CMK (cell line): ENCODE data around the gene ZNF222.

Source experiments
- DNase-seq: peaks from one replicate; pipeline ENCODE4 v3.0.0-alpha.2; 2010; ENCODE audit warnings: low read depth

ZNF222 gene

DNA sequence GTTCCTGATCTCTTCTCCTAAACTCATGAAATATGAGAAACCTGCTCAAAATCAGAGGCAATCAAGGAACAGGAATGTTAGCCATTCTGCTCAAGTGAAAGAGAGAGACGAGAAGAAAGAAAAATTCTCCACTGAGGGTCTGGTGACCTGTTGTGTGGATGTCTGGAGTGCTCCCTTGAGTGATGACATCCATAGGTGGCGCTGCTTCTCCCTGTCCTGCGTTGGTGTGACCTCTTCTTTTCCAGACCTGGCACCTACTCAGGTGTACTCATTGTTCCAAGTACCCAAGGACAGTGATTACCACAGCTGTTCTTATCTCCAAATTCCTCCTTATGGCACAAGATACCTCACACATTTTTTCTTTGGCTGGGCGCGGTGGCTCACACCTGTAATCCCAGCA is 30.7 kb downstream of the ZNF222 start:
- no peak for DNase-seq

DNA sequence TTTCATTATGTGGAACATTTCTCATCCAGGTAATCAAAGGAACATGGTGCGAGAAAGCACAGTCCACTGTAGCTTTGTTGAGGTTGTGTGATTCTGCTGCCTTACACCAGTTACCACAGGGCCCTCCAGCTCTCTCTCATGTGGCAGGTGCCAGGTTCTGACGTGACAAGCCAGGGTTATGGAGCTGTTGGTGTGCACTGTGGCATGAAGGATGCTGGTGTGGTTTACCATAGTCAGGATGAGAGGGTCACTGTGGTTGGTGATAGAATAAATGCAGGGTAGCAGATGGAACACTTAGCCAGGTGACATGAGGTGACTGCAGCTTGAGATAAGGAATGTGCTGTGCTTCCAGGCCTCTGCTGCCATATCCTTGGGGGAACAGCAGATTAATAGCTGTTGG is 34.0 kb downstream of the ZNF222 start:
- DNase-seq = no peak

DNA sequence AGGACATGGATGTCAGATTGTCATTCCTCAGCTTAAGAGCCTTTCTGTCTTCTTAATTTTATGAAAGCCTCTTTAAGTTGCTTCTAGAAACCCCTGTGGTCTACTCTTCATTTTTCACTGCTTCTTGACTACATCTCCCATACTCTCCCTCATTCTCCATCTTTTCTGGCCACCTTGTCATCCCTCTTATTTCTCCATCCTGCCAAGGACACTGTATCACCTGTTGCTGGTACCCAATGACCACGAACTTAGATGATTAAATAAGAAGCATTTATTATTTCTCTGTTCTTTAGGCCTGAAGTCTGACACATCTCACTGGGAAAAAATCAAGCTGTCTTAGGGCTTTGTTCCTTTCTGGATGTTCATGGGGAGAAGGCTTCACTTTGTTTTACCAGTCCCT is 35.9 kb downstream of the ZNF222 start:
- no peak for DNase-seq

DNA sequence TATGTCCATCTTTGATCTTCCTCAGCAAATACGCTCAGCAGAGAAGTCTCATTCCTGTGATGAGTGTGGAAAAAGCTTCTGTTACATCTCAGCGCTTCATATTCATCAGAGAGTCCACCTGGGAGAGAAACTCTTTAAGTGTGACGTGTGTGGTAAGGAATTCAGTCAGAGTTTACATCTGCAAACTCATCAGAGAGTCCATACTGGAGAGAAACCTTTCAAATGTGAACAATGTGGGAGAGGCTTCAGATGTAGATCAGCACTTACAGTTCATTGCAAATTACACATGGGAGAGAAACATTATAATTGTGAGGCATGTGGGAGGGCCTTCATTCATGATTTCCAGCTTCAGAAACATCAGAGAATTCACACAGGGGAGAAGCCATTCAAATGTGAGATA is 41.1 kb downstream of the ZNF222 start:
- no peak for DNase-seq

DNA sequence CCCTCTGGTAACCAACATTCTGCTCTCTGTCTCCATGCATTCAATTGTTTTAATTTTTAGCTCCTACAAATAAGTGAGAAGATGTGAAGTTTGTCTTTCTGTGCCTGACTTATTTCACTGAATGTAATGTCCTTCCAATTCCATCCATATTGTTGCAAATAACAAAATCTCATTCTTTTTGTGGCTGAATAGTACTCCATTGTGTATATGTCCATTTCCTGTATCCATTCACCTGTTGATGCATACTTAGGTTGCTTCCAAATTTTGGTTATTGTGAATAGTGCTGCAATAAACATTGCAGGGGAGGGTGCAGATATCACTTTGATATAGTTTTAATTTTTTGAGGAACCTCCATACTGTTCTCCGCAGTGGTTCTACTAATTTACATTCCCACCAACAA is 44.2 kb downstream of the ZNF222 start:
- no peak for DNase-seq

DNA sequence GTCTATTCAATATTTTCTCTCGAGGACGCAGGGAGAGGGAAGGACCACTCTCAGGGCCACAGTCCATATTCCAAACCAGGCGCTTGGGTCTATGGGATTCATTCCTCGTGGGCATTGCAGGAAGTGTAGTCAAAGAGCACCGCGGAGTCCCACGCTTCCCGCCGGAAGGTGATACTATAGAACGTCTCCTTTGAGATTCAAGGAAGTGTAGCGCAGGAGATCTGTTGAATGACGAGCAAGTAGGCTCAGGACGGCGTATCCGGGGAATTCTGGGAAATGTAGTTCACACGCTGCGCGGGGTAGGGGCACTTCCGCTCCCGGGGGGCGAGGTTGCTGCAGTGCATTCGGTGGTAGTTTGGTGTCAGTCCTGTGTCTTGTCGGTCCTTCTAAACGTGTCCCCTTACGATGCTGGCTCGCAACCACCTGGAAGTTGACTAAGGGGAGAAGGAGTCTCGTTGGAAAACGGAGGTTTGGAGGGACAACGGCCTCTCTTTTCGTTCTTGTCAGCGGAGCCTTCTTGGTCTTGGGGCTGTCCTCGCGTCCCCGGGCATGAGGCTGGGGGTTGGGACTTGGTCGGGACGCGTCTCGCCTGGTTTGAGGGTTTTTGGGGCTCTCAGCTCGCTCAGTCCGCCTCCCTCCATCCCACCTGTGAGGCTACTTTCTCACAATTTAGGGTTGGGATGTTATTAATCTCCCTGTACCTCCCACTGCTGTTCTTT is 46.8 kb downstream of the ZNF222 start, which contains the start of gene ZNF284:
ZNF284 (plus strand) TSS at position 336 of the 719 bp plus-strand sequence. CDS start 4,231 bp downstream, outside the sequence.
- DNase-seq = peak; percentile 82

DNA sequence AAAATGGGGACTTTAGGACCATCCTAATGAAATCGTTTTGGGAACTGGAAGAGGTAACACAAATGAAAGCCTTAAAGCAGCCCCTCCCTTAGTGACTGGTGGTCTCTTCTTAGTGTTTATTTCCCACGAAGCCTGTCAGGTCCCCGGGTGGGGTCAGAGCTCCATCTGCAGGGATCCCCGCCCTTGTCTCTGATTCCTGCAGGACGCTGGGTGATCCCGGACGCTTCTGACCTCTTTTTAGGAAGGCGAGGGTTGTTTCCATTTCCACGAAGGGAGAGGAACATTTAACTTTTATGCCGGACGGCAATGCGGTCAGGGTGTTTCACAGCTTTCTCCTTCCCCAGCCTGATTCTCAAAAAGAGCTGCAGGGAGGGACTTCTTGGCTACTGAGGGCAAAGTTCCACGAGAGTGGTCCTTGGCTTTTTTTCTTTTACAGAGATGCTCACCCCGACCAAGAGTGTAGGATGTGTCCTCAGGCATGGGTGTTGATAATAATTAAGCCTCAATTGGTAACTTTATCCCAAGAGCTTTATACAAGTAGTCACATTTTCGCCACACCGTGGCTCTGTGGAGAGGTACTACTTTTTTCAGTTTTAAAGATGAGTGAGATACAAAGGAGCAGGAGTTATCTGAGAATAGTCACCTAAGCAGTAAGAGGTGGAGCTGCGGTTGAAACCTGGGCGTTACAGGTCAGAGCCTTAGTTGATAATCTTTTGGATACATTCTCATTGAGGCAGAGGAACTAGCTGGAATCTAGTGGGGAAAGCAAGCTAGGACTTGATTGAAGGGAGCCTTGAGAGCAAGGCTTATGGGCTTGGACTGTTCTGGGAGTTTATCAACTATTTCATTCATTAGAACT is 47.6 kb downstream of the ZNF222 start:
- no peak for DNase-seq

DNA sequence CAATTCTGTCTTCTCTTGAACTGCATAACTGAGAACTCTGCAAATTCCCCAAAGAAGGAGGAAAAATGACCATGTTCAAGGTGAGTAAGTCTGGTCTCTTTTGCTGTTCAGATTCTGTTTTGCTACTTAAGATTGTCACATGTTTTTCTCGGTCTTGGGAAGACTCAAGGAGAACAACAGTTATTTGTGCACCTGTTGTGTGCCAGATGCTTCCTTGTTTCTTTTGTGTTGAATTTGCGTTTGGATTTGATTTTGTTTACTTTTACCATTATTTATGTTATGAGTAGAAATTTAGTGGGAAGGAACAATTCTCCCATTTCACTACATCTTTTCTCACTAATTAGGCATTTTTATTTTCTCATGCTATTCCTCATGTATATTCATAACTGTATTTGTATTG is 51.1 kb downstream of the ZNF222 start:
- no peak for DNase-seq
